Uterus (tissue), 2 donors: ENCODE measurements around the gene DOC2B.

Experiments
- POLR2A ChIP-seq, 2 donors: fragments of 450-650 bp; IDR thresholded peaks; one replicate each; pipeline ENCODE4 v1.6.1; 2016; ENCODE audit warnings: antibody characterized with exemption in 2 of 2, mild to moderate bottlenecking in 1 of 2, moderate library complexity in 1 of 2
- TF ChIP-seq, protein P1 (sequence below), 4 experiments: fragments of 200-600 bp in 2 of 4; fragments of 450-650 bp in 2 of 4; sonication (generic) in 2 of 4; IDR thresholded peaks; one replicate each; pipeline ENCODE4 v1.5.1; 2016 to 2019; ENCODE audit warnings: antibody characterized with exemption in 4 of 4, mild to moderate bottlenecking in 2 of 4, moderate library complexity in 1 of 4

DNA sequence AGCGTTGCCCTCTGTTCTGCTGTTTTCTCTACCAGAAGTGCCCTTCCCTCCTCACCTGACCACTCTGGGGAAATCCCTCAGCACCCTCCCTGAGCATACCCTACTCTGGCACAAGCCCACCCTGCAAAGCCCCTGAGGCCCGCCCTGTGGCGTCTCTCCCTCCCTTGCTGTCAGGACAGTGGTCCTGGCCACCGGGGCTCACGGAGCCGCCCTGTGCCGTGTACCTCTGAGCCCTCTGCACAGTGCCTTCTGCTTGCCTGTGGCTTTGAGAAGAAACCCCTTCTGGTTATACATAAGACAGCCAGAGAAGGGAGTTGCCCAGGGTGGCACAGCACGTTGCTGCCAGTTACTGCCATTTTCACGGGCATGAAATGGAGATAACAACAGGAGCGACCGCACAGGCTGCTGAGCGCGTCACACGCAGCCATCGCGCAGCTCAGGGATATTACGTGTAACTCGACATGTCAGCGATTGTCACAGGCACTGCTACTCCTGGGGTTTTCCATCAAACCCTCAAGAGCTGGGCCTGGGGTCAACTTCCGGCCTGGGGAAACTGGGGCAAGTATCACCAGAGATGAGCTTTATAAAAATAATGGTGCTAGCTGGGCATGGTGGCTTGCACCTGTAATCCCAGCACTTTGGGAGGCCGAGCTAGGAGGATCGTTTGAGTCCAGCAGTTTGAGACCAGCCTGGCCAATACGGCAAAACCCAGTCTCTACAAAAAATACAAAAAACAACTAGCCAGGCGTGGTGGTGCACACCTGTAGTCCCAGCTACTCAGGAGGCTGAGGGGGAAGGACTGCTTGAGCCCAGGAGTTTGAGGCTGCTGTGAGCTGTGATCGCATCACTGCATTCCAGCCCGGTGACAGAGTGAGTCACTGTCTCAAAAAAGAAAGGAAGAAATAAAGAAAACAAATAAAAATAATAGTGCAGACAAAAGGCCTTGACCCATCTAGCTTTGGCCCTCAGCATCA lies 29.3 kb downstream of the DOC2B start:
- TF ChIP-seq, protein P1, sequence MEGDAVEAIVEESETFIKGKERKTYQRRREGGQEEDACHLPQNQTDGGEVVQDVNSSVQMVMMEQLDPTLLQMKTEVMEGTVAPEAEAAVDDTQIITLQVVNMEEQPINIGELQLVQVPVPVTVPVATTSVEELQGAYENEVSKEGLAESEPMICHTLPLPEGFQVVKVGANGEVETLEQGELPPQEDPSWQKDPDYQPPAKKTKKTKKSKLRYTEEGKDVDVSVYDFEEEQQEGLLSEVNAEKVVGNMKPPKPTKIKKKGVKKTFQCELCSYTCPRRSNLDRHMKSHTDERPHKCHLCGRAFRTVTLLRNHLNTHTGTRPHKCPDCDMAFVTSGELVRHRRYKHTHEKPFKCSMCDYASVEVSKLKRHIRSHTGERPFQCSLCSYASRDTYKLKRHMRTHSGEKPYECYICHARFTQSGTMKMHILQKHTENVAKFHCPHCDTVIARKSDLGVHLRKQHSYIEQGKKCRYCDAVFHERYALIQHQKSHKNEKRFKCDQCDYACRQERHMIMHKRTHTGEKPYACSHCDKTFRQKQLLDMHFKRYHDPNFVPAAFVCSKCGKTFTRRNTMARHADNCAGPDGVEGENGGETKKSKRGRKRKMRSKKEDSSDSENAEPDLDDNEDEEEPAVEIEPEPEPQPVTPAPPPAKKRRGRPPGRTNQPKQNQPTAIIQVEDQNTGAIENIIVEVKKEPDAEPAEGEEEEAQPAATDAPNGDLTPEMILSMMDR (IDR thresholded peaks at IDR 0.05): no peak
- TF ChIP-seq POLR2A (IDR thresholded peaks at IDR 0.05): no peak
